GM19397 (cell line): ENCODE measurements around the gene EDA.
"Not testable (repeated sequence)": the region's sequence is repeated elsewhere in the genome, so short reads cannot be mapped to it uniquely, and the experiment has no call there.

Experiments used
- ATAC-seq: cut with Tn5 transposase; IDR thresholded peaks from one replicate; pipeline ENCODE4 v1.9.1; 2021; ENCODE audit warnings: mild to moderate bottlenecking, moderate library complexity; ENCODE audit not compliant: unreplicated experiment

EDA gene

GRCh38 chrX:69948276-69948797 lies 332.4 kb downstream of the EDA start:
- ATAC-seq, result no peak

GRCh38 chrX:69951753-69952152 lies 335.8 kb downstream of the EDA start:
- ATAC-seq, result no peak

GRCh38 chrX:69959712-69960111 lies 343.8 kb downstream of the EDA start:
- ATAC-seq, result no peak

- no peak for ATAC-seq
Measured at GRCh38 chrX:69961365-69962072, 345.6 kb downstream of the EDA start.

- ATAC-seq, result no peak
Measured at GRCh38 chrX:69968950-69969349, 353.0 kb downstream of the EDA start.

- ATAC-seq, result no peak
Measured at GRCh38 chrX:69969460-69969859, 353.5 kb downstream of the EDA start.

- ATAC-seq, result no peak
Measured at GRCh38 chrX:69987691-69988090, 371.8 kb downstream of the EDA start.

GRCh38 chrX:69988955-69989394 lies 373.1 kb downstream of the EDA start:
- ATAC-seq, result no peak

GRCh38 chrX:69991685-69992084 lies 375.8 kb downstream of the EDA start:
- no peak for ATAC-seq

- ATAC-seq, result no peak
Measured at GRCh38 chrX:69993494-69993893, 377.6 kb downstream of the EDA start.

GRCh38 chrX:69995362-69996112 lies 379.6 kb downstream of the EDA start:
- ATAC-seq, result no peak

- ATAC-seq, result no peak
Measured at GRCh38 chrX:69996113-69996468, 380.2 kb downstream of the EDA start.

GRCh38 chrX:69998299-69998698 lies 382.4 kb downstream of the EDA start:
- not testable (repeated sequence) for ATAC-seq

- no peak for ATAC-seq
Measured at GRCh38 chrX:70001269-70001668, 385.4 kb downstream of the EDA start.

GRCh38 chrX:70001708-70002341 lies 385.9 kb downstream of the EDA start:
- ATAC-seq, result no peak

GRCh38 chrX:70007946-70008345 lies 392.0 kb downstream of the EDA start:
- ATAC-seq, result no peak

- no peak for ATAC-seq
Measured at GRCh38 chrX:70009049-70009448, 393.1 kb downstream of the EDA start.

GRCh38 chrX:70009970-70010369 lies 394.1 kb downstream of the EDA start:
- no peak for ATAC-seq

- ATAC-seq, result no peak
Measured at GRCh38 chrX:70012756-70013155, 396.8 kb downstream of the EDA start.

GRCh38 chrX:70013466-70014381 lies 397.8 kb downstream of the EDA start:
- no peak for ATAC-seq

- no peak for ATAC-seq
Measured at GRCh38 chrX:70016513-70016912, 400.6 kb downstream of the EDA start.
